Measurements from ENCODE around the gene SDR42E2.
A peak's percentile ranks its signal among the peaks of the same experiment; 100 is the strongest.
"Not testable (repeated sequence)": the region's sequence is repeated elsewhere in the genome, so short reads cannot be mapped to it uniquely, and the experiment has no call there.

Gene SDR42E2

DNA sequence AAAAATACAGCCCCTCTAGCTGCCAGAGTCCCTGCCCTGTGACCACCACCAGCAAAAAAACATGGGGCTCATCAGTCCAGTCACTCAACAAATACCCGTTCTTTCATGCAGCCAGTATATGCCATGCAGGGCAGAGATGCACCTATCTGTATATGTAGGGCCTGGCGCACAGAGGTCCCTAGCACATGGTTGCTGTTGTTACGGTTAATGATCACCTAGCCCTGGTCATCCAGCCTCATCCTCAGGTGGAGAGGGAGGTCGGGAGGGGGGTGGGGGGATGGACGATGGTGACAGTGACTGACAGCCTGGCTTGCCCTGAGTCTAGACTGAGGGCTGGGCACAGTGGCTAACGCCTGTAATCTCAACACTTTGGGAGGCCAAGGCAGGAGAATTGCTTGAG, 1.5 kb downstream of the SDR42E2 start:
- DNase-seq, result no peak

DNA sequence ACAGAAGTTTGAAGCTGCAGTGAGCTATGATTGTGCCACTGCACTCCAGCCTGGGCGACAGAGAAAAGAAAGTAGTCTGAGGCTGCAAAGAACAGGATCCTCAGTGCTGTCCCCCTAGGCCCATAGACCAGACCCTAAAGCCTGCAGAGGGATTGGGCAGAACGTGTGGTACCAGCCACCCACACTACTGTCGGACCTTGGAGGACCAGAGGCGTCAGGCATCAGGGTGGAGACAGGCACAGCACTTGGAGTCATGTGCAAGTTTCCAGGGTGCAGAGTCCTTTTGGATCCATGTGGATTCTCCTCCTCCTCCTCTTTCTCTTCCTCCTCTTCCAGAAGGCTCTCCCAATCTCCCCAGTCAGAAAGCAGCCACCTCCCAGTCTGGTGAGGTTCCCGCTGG, 2.2 kb downstream of the SDR42E2 start:
- no peak for DNase-seq

GRCh38 chr16:22165508-22166285, 3.4 kb downstream of the SDR42E2 start:
- DNase-seq, result no peak

GRCh38 chr16:22171953-22172352, 9.6 kb downstream of the SDR42E2 start:
- DNase-seq, result no peak

GRCh38 chr16:22172642-22173041, 10.3 kb downstream of the SDR42E2 start:
- DNase-seq, result not testable (repeated sequence)

GRCh38 chr16:22174642-22175041, 12.3 kb downstream of the SDR42E2 start:
- DNase-seq, result no peak

- DNase-seq, result no peak
Observed at GRCh38 chr16:22177968-22178930, 15.9 kb downstream of the SDR42E2 start.

- DNase-seq, result no peak
Observed at GRCh38 chr16:22181426-22181825, 19.1 kb downstream of the SDR42E2 start.

GRCh38 chr16:22181843-22182242, 19.5 kb downstream of the SDR42E2 start:
- no peak for DNase-seq

- DNase-seq, result no peak
Observed at GRCh38 chr16:22183335-22183734, 21.0 kb downstream of the SDR42E2 start.

- DNase-seq, result no peak
Observed at GRCh38 chr16:22183901-22184614, 21.8 kb downstream of the SDR42E2 start.

DNA sequence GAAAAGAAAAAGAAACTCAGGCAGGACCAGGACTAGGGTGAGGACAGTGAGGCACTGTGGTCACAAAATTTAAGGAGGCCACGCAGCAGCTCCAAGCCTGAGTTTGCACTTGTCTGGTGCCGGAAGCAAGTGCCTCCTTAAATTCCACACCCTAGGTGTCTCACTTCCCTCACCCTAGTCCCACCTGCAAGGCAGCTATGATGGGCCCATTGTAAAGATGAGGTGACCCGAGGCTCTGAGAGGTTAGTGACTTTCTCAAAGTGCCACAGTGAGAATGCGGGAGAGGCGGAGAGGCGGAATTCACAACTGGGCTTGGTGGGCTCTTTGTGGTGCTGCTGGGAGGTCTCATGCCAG, 22.3 kb downstream of the SDR42E2 start:
- no peak for DNase-seq

DNA sequence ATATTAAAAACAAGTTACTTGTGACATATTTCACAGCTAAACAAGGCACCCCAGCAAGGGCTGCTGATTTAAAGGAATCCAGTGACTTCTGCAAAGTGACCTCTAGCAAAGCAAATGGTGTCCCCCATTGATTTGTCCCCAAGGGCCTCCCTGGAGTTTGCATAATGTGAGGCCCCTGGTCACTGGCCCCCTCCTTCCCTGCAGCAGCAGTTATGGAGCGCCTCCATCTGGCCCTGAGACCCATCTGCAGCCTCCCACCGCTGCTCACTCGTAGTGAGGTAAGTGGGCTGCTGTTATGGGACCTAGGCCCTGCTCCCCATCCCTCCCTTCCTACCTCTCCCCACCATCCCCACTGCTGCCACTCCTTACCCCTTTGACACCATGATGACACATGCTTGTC, 24.2 kb downstream of the SDR42E2 start:
- DNase-seq, result no peak

DNA sequence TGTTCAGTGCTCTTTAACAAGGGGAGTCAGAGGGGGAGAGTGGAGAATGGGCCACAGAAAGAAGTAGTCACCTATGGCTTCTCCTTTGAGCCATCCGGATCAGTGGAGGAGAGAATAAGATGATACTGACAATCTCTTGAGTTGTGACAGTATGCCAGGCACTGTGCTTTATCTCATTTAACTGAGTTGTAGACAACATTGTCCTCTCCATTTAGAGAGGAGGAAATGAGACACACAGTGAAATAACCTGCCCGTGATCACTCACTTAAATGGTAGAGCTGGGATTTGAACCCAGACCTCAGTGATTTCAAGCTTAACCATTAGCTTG, 25.9 kb downstream of the SDR42E2 start:
- DNase-seq, result no peak

DNA sequence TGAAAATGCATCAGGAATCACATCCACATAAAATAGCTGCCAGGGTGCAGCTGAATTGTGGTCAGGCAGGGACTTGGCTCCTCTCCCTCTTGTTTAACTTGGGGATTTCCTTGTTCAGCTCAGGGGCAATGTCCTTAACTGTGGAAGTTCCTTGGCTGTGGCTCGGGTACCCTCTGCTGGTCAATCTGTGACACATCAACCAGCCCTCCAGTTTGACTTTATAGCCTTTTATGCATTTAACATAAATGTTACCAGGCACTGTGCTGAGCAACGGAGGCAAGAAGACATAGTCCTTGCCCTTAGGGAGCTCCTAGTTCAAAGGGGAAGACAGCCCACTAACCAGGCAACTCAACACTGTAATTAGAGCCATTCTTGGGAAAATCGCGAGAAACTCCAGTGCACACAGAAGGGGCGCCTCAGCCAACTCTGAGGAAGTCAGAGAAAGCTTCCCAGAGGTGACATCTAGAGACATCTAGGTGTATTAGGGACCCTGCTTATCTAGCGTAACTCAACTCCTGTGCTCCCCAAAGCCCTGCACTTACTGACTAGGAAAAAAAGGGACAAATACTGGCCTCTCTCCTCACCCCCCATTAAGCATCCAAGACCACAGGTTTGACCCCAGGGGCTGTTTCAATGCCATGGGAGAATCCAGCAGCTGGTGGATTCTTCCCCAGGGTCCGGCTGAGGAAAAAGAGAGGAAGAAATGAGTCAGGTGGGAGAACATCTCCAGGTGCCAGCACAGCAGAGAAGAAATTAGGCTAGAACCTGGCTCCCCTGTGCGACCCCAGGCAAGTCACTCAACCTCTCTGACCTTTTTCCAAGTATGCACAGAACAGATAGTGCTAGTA, 26.5 kb downstream of the SDR42E2 start:
- DNase-seq, result peak; percentile 78

DNA sequence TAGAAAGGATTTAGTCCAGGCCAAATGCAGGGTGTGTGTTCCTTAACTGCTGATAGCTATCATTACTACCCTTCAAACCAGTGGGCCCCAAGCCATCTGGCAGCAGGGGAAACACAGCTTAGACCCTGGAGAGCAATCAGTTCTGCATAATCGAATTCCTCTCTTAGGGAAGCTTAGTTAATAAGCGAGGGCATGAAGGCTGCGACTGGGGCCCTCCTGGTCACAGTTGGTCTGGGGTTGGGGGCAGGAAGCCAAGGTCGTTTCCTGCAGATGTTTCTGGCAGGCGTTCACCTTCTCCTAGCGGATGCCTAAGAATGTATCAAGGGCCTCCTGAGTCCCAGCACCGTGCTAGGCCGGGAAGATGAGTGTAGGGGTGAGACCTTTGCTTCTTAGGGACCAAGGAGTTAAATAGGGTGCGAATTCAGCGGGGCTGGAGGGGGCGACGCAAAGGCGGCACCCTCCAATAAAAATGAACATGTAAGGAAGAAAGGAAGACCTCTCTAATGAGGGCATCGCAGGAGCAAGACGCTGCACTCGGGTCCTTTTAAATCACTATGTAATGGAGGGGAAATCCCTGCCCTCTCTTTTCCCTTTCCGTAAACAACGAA, 27.3 kb downstream of the SDR42E2 start:
- no peak for DNase-seq

DNA sequence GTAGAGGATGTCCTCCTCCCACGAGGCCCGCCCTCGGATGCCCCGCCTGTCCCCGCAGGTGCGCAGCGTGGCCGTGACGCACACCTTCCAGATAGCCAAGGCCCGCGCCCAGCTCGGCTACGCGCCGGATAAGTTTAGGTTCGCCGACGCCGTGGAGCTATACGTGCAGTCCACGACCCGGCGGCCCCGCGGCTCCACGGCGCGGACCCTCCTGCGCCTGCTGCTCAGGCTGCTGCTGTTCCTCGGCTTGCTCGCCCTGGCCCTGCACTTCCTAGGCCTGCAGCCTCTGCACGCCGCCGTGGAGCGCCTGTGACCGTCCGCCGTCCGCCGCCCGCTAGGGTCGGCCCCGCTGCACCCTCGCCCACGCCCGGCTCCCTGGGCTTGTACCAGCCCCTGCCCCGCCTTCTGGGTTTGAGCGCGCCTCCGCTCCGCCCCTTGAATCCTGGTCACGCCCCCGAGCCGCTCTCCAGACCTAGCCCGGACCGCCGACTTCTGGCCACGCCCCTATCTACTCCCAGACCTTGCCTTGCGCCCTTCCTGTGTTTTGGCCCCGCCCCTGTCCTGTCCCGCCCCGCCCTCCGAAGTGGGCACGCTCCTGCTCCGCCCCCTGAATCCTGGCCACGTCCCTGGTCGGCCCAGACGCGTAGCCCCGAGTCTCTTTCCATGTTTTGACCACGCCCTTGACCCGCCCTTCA, 27.9 kb downstream of the SDR42E2 start:
- DNase-seq, result peak; percentile 100

GRCh38 chr16:22190776-22191531, 28.6 kb downstream of the SDR42E2 start:
- DNase-seq, result peak; percentile 100

DNA sequence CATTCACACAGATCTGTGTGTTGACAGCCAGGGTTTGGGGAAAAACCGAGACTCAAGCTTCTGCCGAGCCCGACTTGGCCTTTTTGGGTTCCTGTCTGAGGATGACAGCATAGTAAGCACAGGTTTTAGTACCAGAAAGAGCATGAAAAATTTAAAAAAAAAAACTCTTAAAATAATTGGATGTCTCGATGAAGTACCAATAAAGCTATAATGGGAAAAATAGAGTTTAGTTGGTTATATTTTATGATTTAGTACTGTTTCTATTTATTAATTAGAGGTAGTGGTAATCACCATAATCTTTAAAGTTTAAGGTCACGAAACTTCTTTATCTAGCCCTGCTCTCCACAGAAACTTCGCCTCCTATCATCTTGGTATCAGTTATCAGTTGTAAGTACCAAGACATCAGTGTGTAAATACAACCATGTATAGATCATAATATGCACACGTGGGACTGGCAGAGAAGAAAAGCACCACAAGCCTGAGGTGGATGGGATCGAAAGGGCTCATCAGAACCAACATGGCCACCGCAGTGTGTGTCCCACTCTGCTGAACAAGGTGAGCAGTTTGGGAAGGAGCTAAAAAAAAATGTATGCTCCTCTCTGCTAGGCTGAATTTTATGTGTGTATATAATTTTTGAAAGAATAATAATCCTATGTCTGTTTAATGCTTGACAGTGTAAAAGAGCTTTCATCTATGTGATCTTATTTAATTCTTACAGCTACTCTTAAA, 29.4 kb downstream of the SDR42E2 start:
- DNase-seq, result no peak

All from amniotic stem cell (primary cell).